Measurements from ENCODE around the gene NXN. TPM values are rescaled to one million over a fixed set of nuclear protein-coding genes. Genes with fewer than 3 reads are reported as not detected.

Gene NXN
- total and polyA plus RNA-seq, 7 donors: 33.4 to 92.5 (median 73.8) TPM

DNA sequence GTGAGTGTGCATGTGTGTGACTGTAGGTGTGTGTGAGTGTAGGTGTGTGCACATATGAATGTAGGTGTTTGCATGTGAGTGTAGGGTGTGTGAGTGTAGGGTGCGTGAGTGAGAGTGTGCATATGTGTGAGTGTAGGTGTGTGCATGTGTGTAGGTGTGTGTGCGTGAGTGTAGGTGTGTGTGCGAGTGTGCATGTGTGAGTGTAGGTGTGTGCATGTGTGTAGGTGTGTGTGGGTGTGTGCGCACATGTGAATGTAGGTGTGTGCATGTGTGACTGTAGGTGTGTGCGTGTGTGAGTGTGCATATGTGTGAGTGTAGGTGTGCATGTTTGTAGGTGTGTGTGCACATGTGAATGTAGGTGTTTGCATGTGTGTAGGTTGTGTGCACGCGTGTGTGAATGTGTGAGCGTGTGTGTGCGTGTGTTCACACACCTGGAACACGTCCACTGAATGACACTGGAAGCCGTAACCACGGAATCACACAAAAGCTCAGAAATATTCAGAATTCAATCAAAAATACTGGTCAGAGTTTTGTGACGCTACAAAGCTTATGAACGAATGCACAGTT lies 166.9 kb downstream of the NXN start:
- TF ChIP-seq, protein P1, sequence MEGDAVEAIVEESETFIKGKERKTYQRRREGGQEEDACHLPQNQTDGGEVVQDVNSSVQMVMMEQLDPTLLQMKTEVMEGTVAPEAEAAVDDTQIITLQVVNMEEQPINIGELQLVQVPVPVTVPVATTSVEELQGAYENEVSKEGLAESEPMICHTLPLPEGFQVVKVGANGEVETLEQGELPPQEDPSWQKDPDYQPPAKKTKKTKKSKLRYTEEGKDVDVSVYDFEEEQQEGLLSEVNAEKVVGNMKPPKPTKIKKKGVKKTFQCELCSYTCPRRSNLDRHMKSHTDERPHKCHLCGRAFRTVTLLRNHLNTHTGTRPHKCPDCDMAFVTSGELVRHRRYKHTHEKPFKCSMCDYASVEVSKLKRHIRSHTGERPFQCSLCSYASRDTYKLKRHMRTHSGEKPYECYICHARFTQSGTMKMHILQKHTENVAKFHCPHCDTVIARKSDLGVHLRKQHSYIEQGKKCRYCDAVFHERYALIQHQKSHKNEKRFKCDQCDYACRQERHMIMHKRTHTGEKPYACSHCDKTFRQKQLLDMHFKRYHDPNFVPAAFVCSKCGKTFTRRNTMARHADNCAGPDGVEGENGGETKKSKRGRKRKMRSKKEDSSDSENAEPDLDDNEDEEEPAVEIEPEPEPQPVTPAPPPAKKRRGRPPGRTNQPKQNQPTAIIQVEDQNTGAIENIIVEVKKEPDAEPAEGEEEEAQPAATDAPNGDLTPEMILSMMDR (IDR thresholded peaks at IDR 0.05): no peak
- H3K9me3 ChIP-seq: no peaks in the 10 kb centered on the region
- peaks cover 0 to 26% of the 10 kb centered on the region in 2 donors for H3K36me3 ChIP-seq (ENCODE audit: insufficient read depth in 1 of 2, low read depth in 1 of 2)
- DNase-seq (no peak), ATAC-seq (no peak)
- WGBS, 3 donors: 92 to 97% (median 95%) methylated on average over 14 of the region's 14 CpGs
- peak overlapping the region; percentile 65 for H3K27ac ChIP-seq
- no peak overlapping the region for H3K4me3 ChIP-seq
- intact Hi-C loops (cut with DNase I): no loop called here
- H3K27me3 ChIP-seq (ENCODE audit: insufficient read depth in 3 of 3, low read length in 2 of 3): no peaks in the 10 kb centered on the region
- H3K4me1 ChIP-seq: peaks cover 12% of the 10 kb centered on the region

DNA sequence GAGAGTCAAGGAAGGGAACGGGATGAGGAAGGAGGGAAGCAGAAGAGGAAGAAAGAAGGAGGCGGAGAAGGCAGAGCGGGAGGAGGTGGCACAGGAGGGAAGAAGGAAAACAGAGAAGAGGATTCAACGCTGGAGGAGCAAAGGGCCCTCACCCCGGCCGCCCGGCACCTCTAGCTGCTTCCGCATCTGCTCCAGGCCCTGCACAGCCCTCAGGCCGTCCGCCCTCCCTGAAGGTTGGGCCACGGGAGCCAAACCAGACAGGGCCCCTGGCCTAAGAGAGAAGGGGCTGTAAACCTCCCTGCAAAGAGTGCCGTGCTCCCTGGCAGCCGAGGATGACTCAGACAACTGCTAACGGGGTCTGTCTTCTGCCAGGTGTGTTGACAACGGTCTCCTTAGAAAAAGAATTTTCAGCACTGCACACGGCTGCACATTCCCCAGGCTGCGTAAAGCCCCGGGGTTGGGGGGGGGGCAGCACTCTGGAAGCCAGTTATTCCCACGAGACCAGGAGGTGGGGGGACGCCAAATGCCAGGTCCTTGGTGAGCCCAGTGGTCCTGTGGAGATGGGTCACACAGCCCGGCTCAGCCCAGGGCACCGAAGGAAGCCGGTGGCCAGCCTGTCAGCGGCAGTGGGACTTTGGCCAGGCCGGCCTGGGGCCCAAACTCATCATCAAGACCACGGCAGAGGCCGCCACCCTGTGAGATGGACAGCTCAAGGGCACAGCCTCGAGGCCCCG lies 168.4 kb downstream of the NXN start:
- Histone ChIP-seq H3K4me1 (peaks cover 12% of the 10 kb centered on the region), H3K27me3 (ENCODE audit: insufficient read depth in 3 of 3, low read length in 2 of 3) (no peaks in the 10 kb centered on the region), H3K4me3 (no peak overlapping the region), H3K9me3 (no peaks in the 10 kb centered on the region), H3K36me3 (ENCODE audit: insufficient read depth in 1 of 2, low read depth in 1 of 2) (peaks cover 0 to 14% of the 10 kb centered on the region in 2 donors), H3K27ac (no peak overlapping the region)
- intact Hi-C loops (cut with DNase I): no loop called here
- WGBS, 3 donors: 85 to 88% (median 88%) methylated on average over 24 to 29 of the region's 29 CpGs
- DNase-seq (no peak), ATAC-seq (no peak)
- TF ChIP-seq, protein P1 (IDR thresholded peaks at IDR 0.05): no peak

DNA sequence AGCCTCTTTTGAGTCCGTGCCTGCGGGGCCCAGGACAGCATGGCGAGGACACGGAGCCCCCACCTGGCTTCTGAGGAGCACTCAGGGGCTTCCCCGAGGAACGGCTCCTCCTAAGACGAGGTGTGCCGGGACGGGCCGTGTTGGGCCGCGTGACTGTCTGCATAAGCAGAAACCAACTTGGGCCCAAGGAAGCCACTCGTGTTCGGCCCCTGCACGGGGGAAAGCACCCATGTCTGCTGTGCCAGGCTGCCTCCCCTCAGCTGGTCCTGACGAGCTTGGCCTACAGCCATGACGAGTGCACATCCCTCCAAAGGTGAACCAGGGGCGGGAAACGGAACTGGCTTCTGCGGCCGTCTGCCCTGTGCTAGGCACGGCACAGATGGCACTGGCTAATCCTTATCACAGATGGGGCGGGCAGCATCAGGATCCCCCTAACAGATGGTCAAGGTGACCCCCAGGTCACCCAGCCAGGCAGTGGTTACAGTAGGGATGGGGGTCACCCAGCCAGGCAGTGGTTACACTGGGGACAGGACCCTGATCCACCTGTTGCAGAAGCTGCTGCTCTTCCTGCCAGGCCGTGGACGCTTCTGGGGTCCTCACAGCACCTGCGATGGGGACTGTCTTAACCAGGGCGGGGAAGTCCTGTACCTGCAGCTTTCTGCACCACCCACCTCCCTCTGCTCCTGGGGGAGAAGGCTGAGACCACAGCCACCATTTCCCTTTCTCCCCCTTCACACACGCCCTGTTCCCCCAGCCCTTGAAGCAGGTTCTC lies 171.9 kb downstream of the NXN start:
- H3K27me3 ChIP-seq (ENCODE audit: insufficient read depth in 3 of 3, low read length in 2 of 3): no peaks in the 10 kb centered on the region
- TF ChIP-seq, protein P1 (IDR thresholded peaks at IDR 0.05): no peak
- intact Hi-C loops (cut with DNase I): no loop called here
- no peak overlapping the region for H3K27ac ChIP-seq
- DNase-seq: no peak
- 90 to 92% (median 90%) methylated on average over 27 to 28 of the region's 28 CpGs for WGBS, 3 donors
- ATAC-seq: no peak
- no peaks in the 10 kb centered on the region for H3K9me3 ChIP-seq
- H3K36me3 ChIP-seq (ENCODE audit: insufficient read depth in 1 of 2, low read depth in 1 of 2): peaks cover 0 to 16% of the 10 kb centered on the region in 2 donors
- peaks cover 8% of the 10 kb centered on the region for H3K4me1 ChIP-seq
- H3K4me3 ChIP-seq: no peak overlapping the region

- DNase-seq (no peak), ATAC-seq (no peak)
- intact Hi-C loops (cut with DNase I): no loop called here
- Histone ChIP-seq H3K9me3 (no peaks in the 10 kb centered on the region), H3K27me3 (ENCODE audit: insufficient read depth in 3 of 3, low read length in 2 of 3) (no peaks in the 10 kb centered on the region), H3K4me3 (no peak overlapping the region), H3K4me1 (peaks cover 15% of the 10 kb centered on the region), H3K36me3 (ENCODE audit: insufficient read depth in 1 of 2, low read depth in 1 of 2) (peaks cover 0 to 16% of the 10 kb centered on the region in 2 donors), H3K27ac (no peak overlapping the region)
- TF ChIP-seq, protein P1 (IDR thresholded peaks at IDR 0.05): no peak
- WGBS, 3 donors: 89 to 92% (median 90%) methylated on average over 33 of the region's 33 CpGs
These were observed 172.6 kb downstream of the NXN start for GRCh38 chr17:806781-807522.

Data from psoas muscle (tissue), 8 donors.